Endothelial cell of umbilical vein (primary cell): ENCODE data around the gene STARD4. TPM values are rescaled to one million over a fixed set of nuclear protein-coding genes. Genes with fewer than 3 reads are reported as not detected.

Experiments
- BruUV-seq: library from RNA; stranded (reverse); fragments of 400-500 nt; replicated peaks from 2 replicates; lab custom pipeline; 2021; lab: Mats Ljungman, UMichigan
- CTCF ChIA-PET: fragments of 300-600, 350-600 bp; sonication (Branson Sonifier 250); formaldehyde crosslinking; loops from one replicate; lab custom pipeline; 2021; ENCODE audit warnings: antibody characterized with exemption, inconsistent platforms; lab: Charles Lee
- POLR2A ChIA-PET: fragments of 300-600, 350-600 bp; sonication (Branson Sonifier 250); formaldehyde crosslinking; loops from one replicate; lab custom pipeline; 2021; ENCODE audit warnings: antibody characterized with exemption, inconsistent platforms; lab: Charles Lee
- DNase-seq: peaks from one replicate; pipeline ENCODE4 v3.0.0-alpha.2; 2011; ENCODE audit warnings: low read depth, low spot score
- FAIRE-seq: peaks from 2 replicates; lab custom pipeline; 2011; peaks lifted over from hg19 to GRCh38; lab: Jason Lieb, UNC
- H2AFZ ChIP-seq: 2 replicates; pipeline ENCODE4 v1.6.0; 2012; ENCODE audit warnings: low read depth, low read length, control low read depth, inconsistent platforms
- H3K27ac ChIP-seq: 2 replicates; pipeline ENCODE4 v1.5.1; 2011; ENCODE audit warnings: low read depth, mild to moderate bottlenecking, control low read depth, low read length, moderate library complexity; ENCODE audit not compliant: insufficient read depth
- H3K27me3 ChIP-seq, 2 experiments: 2 replicates each; pipeline versions ENCODE4 v1.6.0 to v1.6.1; 2011; ENCODE audit warnings: low read length in 2 of 2, mixed read lengths in 1 of 2; ENCODE audit not compliant: control insufficient read depth in 2 of 2, insufficient read depth in 2 of 2
- H3K36me3 ChIP-seq, 2 experiments: 2 replicates in 1 of 2; 3 replicates in 1 of 2; pipeline ENCODE4 v1.5.1; 2011; ENCODE audit warnings: low read length in 2 of 2, mild to moderate bottlenecking in 1 of 2, moderate library complexity in 1 of 2; ENCODE audit not compliant: control insufficient read depth in 2 of 2, insufficient read depth in 2 of 2; ENCODE audit errors: extremely low read depth in 1 of 2
- H3K4me1 ChIP-seq: 3 replicates; pipeline ENCODE4 v1.5.1; 2011; ENCODE audit warnings: mild to moderate bottlenecking, low read length; ENCODE audit not compliant: control insufficient read depth, insufficient read depth; ENCODE audit errors: extremely low read depth
- H3K4me2 ChIP-seq: 2 replicates; pipeline ENCODE4 v1.6.1; 2011; ENCODE audit warnings: low read length, control low read depth, mixed read lengths; ENCODE audit not compliant: insufficient read depth
- H3K4me3 ChIP-seq, 3 experiments: fragments of 200-600 bp in 1 of 3; sonication (generic), shearing (Covaris generic) in 1 of 3; replicated peaks in 1 of 3; 2 replicates each; pipeline ENCODE4 v1.5.1; 2011 to 2016; ENCODE audit warnings: control low read depth in 3 of 3, low read length in 3 of 3, mild to moderate bottlenecking in 2 of 3, inconsistent platforms in 1 of 3, low read depth in 1 of 3, moderate library complexity in 1 of 3; ENCODE audit not compliant: insufficient read depth in 1 of 3
- H3K79me2 ChIP-seq: 2 replicates; pipeline ENCODE4 v1.6.0; 2012; ENCODE audit warnings: low read length, inconsistent platforms; ENCODE audit not compliant: control insufficient read depth, insufficient read depth
- H3K9ac ChIP-seq: replicated peaks from 2 replicates; pipeline ENCODE3; 2011; ENCODE audit warnings: low read length, control low read depth; ENCODE audit not compliant: insufficient read depth; ENCODE audit errors: extremely low read depth
- H3K9me1 ChIP-seq: replicated peaks from 3 replicates; pipeline ENCODE4 v1.6.0; 2011; ENCODE audit warnings: mild to moderate bottlenecking, low read length; ENCODE audit not compliant: control insufficient read depth, insufficient read depth; ENCODE audit errors: extremely low read depth
- H3K9me3 ChIP-seq: replicated peaks from 2 replicates; pipeline ENCODE4 v1.5.1; 2012; ENCODE audit warnings: low read length, inconsistent platforms; ENCODE audit not compliant: control insufficient read depth, insufficient read depth
- H4K20me1 ChIP-seq: replicated peaks from 2 replicates; pipeline ENCODE3; 2011; ENCODE audit warnings: mild to moderate bottlenecking, low read length; ENCODE audit not compliant: control insufficient read depth, insufficient read depth; ENCODE audit errors: extremely low read depth
- CTCF ChIP-seq, 2 donors: IDR thresholded peaks; 1 replicate in 1 of 2; 2 replicates in 1 of 2; pipeline ENCODE4 v1.5.1; 2011; ENCODE audit warnings: low read length in 2 of 2, mild to moderate bottlenecking in 2 of 2, moderate library complexity in 2 of 2, control low read depth in 1 of 2, inconsistent platforms in 1 of 2, low read depth in 1 of 2; ENCODE audit not compliant: insufficient read depth in 1 of 2; ENCODE audit errors: extremely low read depth in 1 of 2
- EZH2 ChIP-seq: IDR thresholded peaks from 2 replicates; pipeline ENCODE4 v1.6.1; 2012; ENCODE audit warnings: borderline replicate concordance, low read depth, mild to moderate bottlenecking, moderate library complexity, low read length, inconsistent platforms; ENCODE audit not compliant: severe bottlenecking
- FOS ChIP-seq: IDR thresholded peaks from 2 replicates; pipeline ENCODE4 v1.6.1; 2011; ENCODE audit warnings: mild to moderate bottlenecking, low read length, moderate library complexity, borderline replicate concordance; ENCODE audit not compliant: insufficient read depth
- GATA2 ChIP-seq: IDR thresholded peaks from 2 replicates; pipeline ENCODE4 v1.7.0; 2011; ENCODE audit warnings: low read depth, mild to moderate bottlenecking, moderate library complexity, mixed read lengths, low read length; ENCODE audit not compliant: insufficient read length, insufficient read depth
- JUN ChIP-seq: IDR thresholded peaks from 2 replicates; pipeline ENCODE4 v1.6.1; 2011; ENCODE audit warnings: borderline replicate concordance, low read depth; ENCODE audit not compliant: insufficient read length, insufficient read depth
- MAX ChIP-seq: IDR thresholded peaks from 2 replicates; pipeline ENCODE4 v1.6.1; 2011; ENCODE audit not compliant: insufficient read depth, insufficient read length
- MYC ChIP-seq: IDR thresholded peaks from one replicate; pipeline ENCODE4 v1.6.1; 2011; ENCODE audit warnings: mild to moderate bottlenecking, low read depth, low read length
- POLR2A ChIP-seq: IDR thresholded peaks from 2 replicates; pipeline ENCODE4 v1.6.1; 2012; ENCODE audit warnings: low read depth, mild to moderate bottlenecking, control low read depth, low read length
- POLR2AphosphoS5 ChIP-seq: IDR thresholded peaks from 2 replicates; pipeline ENCODE4 v1.6.1; 2012; ENCODE audit warnings: low read depth, mild to moderate bottlenecking, control low read depth, low read length, moderate library complexity; ENCODE audit not compliant: insufficient read depth
- dilution Hi-C: fragments of 300-500 bp; cut with MboI; formaldehyde crosslinking; loops from one replicate; pipeline ENCODE4 v1.15.0; 2019; ENCODE audit warnings: low sequenced_read_pairs; ENCODE audit not compliant: extremely low pct_ligation_motif_present
- intact Hi-C: fragments of 100-400 bp; cut with micrococcal nuclease; formaldehyde crosslinking; loops from one replicate; pipeline ENCODE4 v1.10.0; 2022
- polyA plus RNA-seq, 4 experiments: library from polyadenylated mRNA; depleted of rRNA in 3 of 4; stranded (reverse) in 3 of 4; unstranded in 1 of 4; fragments of >200 nt; gene quantifications; 2 replicates each; pipeline versions ENCODE4 v1.2.1 to v1.2.3, GENCODE V29; 2011 to 2012; ENCODE audit warnings: missing spikeins in 1 of 4
- total RNA-seq: library from RNA; stranded (reverse); gene quantifications from 2 replicates; pipeline ENCODE4 v1.2.3, GENCODE V29; 2021

The STARD4 gene
- total and polyA plus RNA-seq, 2 donors (not counting 3 experiments of a cell fraction or from before 2014, with no cell fraction given): 33.6 to 77.1 TPM

- POLR2A ChIA-PET: no interaction called here
- peak; percentile 15 for FAIRE-seq
These were observed 64.5 kb downstream of the STARD4 start for GRCh38 chr5:111447822-111448221.

GRCh38 chr5:111447099-111447498, 65.2 kb downstream of the STARD4 start:
- H3K9me1 ChIP-seq: no peaks in the 10 kb centered on the region
- CTCF ChIA-PET: interaction anchor here (1.1 kb wide), 1 partner anchor 18 kb away, joined by 3 read pairs; no protein-coding TSS in a partner anchor

More at GRCh38 chr5:111447822-111448221, 64.5 kb downstream of the STARD4 start:
- H3K4me3 ChIP-seq: no peak overlapping the region
- no peak overlapping the region for H2AFZ ChIP-seq
- no peak overlapping the region for H3K27ac ChIP-seq
- TF ChIP-seq GATA2: peak; percentile 39
- TF ChIP-seq JUN: no peak
- H3K4me1 ChIP-seq: no peaks in the 10 kb centered on the region
- H3K27me3 ChIP-seq: no peaks in the 10 kb centered on the region
- intact Hi-C loops: no loop called here
- H3K79me2 ChIP-seq: no peaks in the 10 kb centered on the region
- dilution Hi-C loops: no loop called here
- no TSS peak for BruUV-seq
- H3K9me1 ChIP-seq: no peaks in the 10 kb centered on the region
- H3K9ac ChIP-seq: no peak overlapping the region
- CTCF ChIA-PET: interaction anchor here (1.1 to 1.5 kb wide), 2 partner anchors 13 to 18 kb away, joined by 3 read pairs; no protein-coding TSS in a partner anchor
- H3K9me3 ChIP-seq: no peaks in the 10 kb centered on the region
- H3K4me2 ChIP-seq: no peak overlapping the region
- no peaks in the 10 kb centered on the region for H4K20me1 ChIP-seq
- DNase-seq: peak; percentile 10
- no peaks in the 10 kb centered on the region for H3K36me3 ChIP-seq

More at GRCh38 chr5:111447099-111447498, 65.2 kb downstream of the STARD4 start:
- intact Hi-C loops (no loop called here), dilution Hi-C loops (no loop called here)
- Histone ChIP-seq H3K9me3 (no peaks in the 10 kb centered on the region), H3K4me2 (no peak overlapping the region), H3K9ac (no peak overlapping the region), H3K4me1 (no peaks in the 10 kb centered on the region), H3K27ac (no peak overlapping the region), H3K79me2 (no peaks in the 10 kb centered on the region), H3K27me3 (no peaks in the 10 kb centered on the region), H3K36me3 (no peaks in the 10 kb centered on the region), H3K4me3 (no peak overlapping the region), H4K20me1 (no peaks in the 10 kb centered on the region), H2AFZ (no peak overlapping the region)
- POLR2A ChIA-PET: no interaction called here
- DNase-seq (no peak), FAIRE-seq (no peak)
- no TSS peak for BruUV-seq
- TF ChIP-seq CTCF (IDR thresholded peaks at IDR 0.05; ENCODE audit: extremely low read depth in 1 of 2, insufficient read depth in 1 of 2, low read depth in 1 of 2, low read length in 2 of 2) (no peak), MAX (no peak), EZH2 (no peak), GATA2 (no peak), JUN (no peak), POLR2A (no peak), FOS (no peak), MYC (no peak), POLR2AphosphoS5 (no peak)
